PFSK-1 (cell line): ENCODE data around the gene ETFA.

ENCODE experiments used
- FOXP2 ChIP-seq: optimal IDR thresholded peaks from 2 replicates; pipeline ENCODE3; 2011; ENCODE audit warnings: borderline replicate concordance, control low read depth, inconsistent platforms; ENCODE audit not compliant: insufficient read depth; ENCODE audit errors: extremely low read length, extremely low read depth
- POLR2AphosphoS5 ChIP-seq: IDR thresholded peaks from 2 replicates; pipeline ENCODE4 v1.6.1; 2012; ENCODE audit warnings: low read depth, mild to moderate bottlenecking, control low read depth, low read length, moderate library complexity
- REST ChIP-seq, 2 experiments: IDR thresholded peaks; 2 replicates each; pipeline versions ENCODE4 v1.6.1 to v1.8.0; 2011 to 2012; ENCODE audit warnings: low read depth in 2 of 2, low read length in 2 of 2, control low read depth in 1 of 2, inconsistent platforms in 1 of 2, mild to moderate bottlenecking in 1 of 2, moderate library complexity in 1 of 2; ENCODE audit not compliant: insufficient read depth in 1 of 2
- SIN3A ChIP-seq: IDR thresholded peaks from 2 replicates; pipeline ENCODE4 v1.6.1; 2012; ENCODE audit warnings: mild to moderate bottlenecking, low read length, moderate library complexity, borderline replicate concordance; ENCODE audit not compliant: insufficient read depth
- TAF1 ChIP-seq: IDR thresholded peaks from 2 replicates; pipeline ENCODE4 v1.6.1; 2012; ENCODE audit warnings: low read length, control low read depth, borderline replicate concordance; ENCODE audit not compliant: insufficient read depth

Gene ETFA

DNA sequence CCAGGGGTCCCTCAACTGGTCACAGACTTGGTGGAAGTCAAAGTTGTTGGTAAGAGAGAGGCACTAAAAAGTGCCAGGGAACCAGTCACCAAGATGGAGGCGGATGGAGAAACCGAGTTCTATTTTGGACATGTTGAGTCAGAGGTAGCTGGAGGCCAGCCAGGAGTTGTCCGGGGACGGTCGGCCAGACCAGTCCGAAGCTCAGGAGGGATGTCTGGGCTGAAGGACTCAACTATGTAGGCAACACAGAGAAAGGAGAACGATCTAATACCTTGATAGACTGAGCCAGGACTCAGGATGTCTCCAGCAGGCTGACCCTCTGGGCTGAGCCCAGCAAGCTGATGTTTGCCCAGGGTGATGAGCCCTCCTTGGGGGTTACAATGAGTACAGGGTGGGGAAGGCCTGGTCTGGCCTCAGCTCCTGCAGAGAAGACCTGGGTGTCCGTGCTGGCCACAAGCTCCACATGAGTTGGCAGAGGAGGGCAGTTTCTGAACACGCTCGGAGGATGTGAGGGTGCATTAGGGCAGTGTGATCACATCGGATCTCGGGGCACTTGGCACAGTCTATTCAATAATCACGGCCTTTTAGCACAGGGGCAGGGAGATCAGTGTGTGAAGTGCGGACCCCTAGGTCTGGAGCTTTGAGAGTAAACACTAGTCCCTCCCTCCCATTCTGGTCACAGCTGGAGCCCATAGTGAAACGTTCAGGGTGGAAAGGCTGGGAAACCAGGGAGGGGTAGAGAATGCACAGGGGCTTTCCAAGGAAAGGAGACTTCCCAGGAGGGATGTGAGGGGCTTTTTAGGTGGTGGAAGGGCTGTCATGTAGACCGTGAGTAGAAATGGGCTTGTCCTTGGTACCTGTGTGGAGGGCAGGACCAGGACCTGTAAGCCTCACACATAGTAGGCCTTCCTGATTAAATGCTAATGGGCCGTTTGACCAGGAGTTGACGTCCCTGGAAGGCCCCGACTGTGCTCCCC lies 111.9 kb downstream of the ETFA start:
- TF ChIP-seq FOXP2 (no peak), POLR2AphosphoS5 (no peak), REST (IDR thresholded peaks at IDR 0.05; ENCODE audit: insufficient read depth in 1 of 2, low read depth in 2 of 2, low read length in 2 of 2) (no peak), SIN3A (no peak), TAF1 (no peak)

DNA sequence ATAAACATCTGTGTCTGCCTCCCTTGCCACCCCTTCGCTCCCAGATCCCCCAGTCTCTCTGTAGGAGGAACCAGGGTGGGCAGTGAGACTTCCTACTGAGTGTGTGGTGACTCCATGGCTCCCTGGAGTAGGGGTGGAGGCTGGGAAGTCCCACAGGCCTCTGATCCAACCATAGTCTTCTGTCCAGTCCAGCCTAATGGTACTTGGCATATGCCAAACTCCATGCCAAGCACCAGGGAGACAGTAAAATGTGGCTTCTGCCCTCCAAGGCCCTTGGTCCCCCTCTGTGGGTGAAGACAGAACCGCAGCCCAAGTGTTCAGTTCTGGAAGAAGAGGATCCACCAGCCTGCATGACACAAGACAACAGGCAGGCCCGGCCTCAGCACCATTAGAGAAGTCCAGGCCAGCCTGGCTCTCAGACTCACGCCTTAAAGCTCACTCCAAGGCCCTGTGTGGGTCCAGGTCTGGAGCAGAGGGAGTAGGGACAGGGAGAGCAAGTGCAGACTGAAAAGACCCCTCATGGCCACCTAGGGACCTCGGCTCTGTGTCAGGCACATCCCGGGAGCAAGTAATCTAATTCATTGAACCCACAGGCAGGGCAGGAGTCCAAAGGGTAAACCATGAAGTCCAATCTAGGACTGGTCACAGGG lies 112.7 kb downstream of the ETFA start:
- no peak for TF ChIP-seq REST (IDR thresholded peaks at IDR 0.05; ENCODE audit: insufficient read depth in 1 of 2, low read depth in 2 of 2, low read length in 2 of 2)

DNA sequence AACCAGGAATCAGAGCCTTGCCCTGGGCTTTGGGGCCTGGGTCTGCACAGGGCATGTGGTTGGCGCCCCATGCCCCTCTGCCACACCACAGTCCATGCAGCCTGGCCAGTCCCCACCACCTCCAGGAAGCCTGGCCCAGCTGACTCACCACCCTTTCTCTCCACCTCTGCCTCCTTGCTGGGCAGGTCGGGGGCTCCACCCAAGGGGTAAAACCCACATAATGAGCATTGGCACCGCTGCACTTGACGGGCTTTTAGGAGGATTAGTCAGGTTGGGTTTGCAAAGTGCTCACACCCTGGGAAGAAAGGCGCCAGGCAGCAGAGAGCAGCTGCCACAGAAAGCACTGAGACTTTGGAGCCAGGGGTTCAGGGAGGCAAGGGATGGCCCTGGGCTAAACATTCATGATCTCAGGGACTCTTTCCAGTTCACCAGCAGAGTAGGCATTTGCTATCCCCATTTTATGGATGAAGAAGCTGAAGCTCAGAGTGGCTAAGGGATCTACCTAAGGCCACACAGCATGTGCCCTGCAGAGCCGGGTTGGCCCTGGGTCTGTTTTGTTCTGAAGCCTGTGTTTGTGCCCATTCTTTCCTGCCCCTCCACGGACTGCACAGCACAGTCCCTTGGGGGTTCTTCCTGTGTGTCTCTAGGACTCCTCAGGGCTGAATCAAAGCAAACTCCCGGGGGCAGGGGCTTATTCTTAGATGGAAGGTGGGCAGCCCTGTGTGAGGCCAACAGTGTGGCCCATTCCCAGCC lies 113.4 kb downstream of the ETFA start:
- no peak for TF ChIP-seq SIN3A
- TF ChIP-seq REST (IDR thresholded peaks at IDR 0.05; ENCODE audit: insufficient read depth in 1 of 2, low read depth in 2 of 2, low read length in 2 of 2) = no peak
- TF ChIP-seq FOXP2 = no peak
- TF ChIP-seq TAF1 = no peak
- TF ChIP-seq POLR2AphosphoS5 = no peak

GRCh38 chr15:76196269-76197231 lies 114.7 kb downstream of the ETFA start:
- TF ChIP-seq TAF1 (no peak), FOXP2 (peak; percentile 52)
